ENCODE results near the gene TMEM186.
"Not testable (repeated sequence)": the region's sequence is repeated elsewhere in the genome, so short reads cannot be mapped to it uniquely, and the experiment has no call there.

Gene TMEM186

GRCh38 chr16:8795818-8796217, 1.6 kb downstream of the TMEM186 start:
- Histone ChIP-seq H3K4me1 (ENCODE audit: control insufficient read depth, insufficient read depth, low read length) (peaks cover 12% of the 10 kb centered on the region), H3K27me3 (ENCODE audit: control insufficient read depth, insufficient read depth, low read length) (no peaks in the 10 kb centered on the region), H3K9me3 (ENCODE audit: control insufficient read depth, insufficient read depth, low read depth, low read length) (no peaks in the 10 kb centered on the region), H3K9ac (ENCODE audit: low read length) (no peak overlapping the region), H3K4me3 (ENCODE audit: low read depth, low read length) (no peak overlapping the region), H3K27ac (ENCODE audit: low read depth, low read length) (no peak overlapping the region), H3K36me3 (ENCODE audit: control insufficient read depth, insufficient read depth, low read length) (peaks cover 18% of the 10 kb centered on the region)

DNA sequence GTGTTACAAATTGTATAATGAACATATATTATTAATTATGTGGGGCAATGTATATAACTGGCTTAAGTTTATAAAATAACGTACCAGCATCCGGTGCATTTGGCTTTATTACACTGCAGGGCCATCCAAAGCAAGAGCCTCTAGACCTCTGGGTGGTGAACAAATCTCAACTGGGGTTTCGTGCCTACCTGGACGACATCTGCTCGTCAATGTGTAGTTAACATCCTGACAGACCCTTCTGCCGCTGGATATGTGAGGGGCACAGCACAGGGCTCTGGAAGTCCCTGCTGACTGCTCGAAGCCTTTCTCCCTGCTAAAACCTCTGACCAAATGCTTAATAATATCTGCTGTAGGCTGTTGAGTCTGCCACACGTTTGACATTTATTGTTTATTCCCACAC, 2.3 kb downstream of the TMEM186 start:
- Histone ChIP-seq H3K4me1 (ENCODE audit: control insufficient read depth, insufficient read depth, low read length) (peaks cover 12% of the 10 kb centered on the region), H3K9me3 (ENCODE audit: control insufficient read depth, insufficient read depth, low read depth, low read length) (no peaks in the 10 kb centered on the region), H3K36me3 (ENCODE audit: control insufficient read depth, insufficient read depth, low read length) (peaks cover 14% of the 10 kb centered on the region), H3K27me3 (ENCODE audit: control insufficient read depth, insufficient read depth, low read length) (no peaks in the 10 kb centered on the region), H3K27ac (ENCODE audit: low read depth, low read length) (no peak overlapping the region), H3K9ac (ENCODE audit: low read length) (no peak overlapping the region), H3K4me3 (ENCODE audit: low read depth, low read length) (no peak overlapping the region)

DNA sequence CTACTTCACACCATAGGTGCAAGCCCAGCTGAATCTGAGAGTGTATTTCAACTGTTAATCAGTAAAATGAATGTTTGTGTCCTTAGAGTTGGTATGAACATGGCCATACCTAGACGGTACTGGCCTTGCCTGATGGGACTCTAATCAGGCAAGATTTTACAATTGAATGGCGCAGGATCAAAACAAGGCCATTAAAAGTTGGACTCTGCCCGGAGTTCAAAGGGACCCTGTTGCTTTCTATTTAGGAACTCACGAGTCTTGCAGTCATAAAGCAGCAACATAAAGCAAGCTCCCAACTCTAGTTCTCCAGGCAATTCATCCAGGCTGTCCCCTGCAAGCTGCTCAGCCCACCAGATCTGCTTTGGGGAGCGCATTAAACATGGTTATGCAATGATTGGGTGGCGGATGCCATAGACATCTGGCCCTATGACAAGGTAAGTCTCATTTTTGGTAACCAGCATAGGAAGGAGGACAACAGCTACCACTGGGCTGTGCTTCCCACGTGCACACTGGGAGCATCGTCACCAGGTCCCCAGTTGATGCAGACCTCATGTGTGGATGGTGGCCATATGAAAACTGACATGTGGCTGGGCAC, 8.8 kb downstream of the TMEM186 start:
- H3K9ac ChIP-seq (ENCODE audit: low read length), result no peak overlapping the region
- no peak overlapping the region for H3K4me3 ChIP-seq (ENCODE audit: low read depth, low read length)
- H3K9me3 ChIP-seq (ENCODE audit: control insufficient read depth, insufficient read depth, low read depth, low read length), result no peaks in the 10 kb centered on the region
- H3K27me3 ChIP-seq (ENCODE audit: control insufficient read depth, insufficient read depth, low read length), result no peaks in the 10 kb centered on the region
- H3K27ac ChIP-seq (ENCODE audit: low read depth, low read length), result no peak overlapping the region
- no peaks in the 10 kb centered on the region for H3K36me3 ChIP-seq (ENCODE audit: control insufficient read depth, insufficient read depth, low read length)
- no peaks in the 10 kb centered on the region for H3K4me1 ChIP-seq (ENCODE audit: control insufficient read depth, insufficient read depth, low read length)

DNA sequence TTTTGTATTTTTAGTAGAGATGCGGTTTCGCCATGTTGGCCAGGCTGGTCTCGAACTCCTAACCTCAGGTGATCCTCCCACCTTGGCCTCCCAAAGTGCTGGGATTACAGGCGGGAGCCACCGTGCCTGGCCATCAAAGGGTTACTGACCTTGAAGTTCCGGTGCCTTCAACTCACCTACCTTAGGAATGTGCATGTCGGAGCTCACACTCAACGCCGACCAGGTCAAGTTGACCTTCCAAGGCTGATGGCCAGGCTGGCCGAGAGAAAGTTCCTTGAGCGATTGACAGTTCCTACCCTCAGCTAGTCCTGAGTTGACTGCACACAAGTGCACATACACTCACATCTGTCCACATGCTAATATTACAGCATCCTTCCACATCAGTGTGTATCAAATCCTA, 11.1 kb downstream of the TMEM186 start:
- H3K4me3 ChIP-seq (ENCODE audit: low read depth, low read length); H3K9me3 ChIP-seq (ENCODE audit: control insufficient read depth, insufficient read depth, low read depth, low read length); H3K27me3 ChIP-seq (ENCODE audit: control insufficient read depth, insufficient read depth, low read length); H3K36me3 ChIP-seq (ENCODE audit: control insufficient read depth, insufficient read depth, low read length); H3K27ac ChIP-seq (ENCODE audit: low read depth, low read length); H3K4me1 ChIP-seq (ENCODE audit: control insufficient read depth, insufficient read depth, low read length); H3K9ac ChIP-seq (ENCODE audit: low read length): not testable (repeated sequence)

GRCh38 chr16:8785408-8785807, 12.0 kb downstream of the TMEM186 start:
- Histone ChIP-seq H3K27ac (ENCODE audit: low read depth, low read length) (no peak overlapping the region), H3K4me3 (ENCODE audit: low read depth, low read length) (no peak overlapping the region), H3K9me3 (ENCODE audit: control insufficient read depth, insufficient read depth, low read depth, low read length) (no peaks in the 10 kb centered on the region), H3K9ac (ENCODE audit: low read length) (no peak overlapping the region), H3K27me3 (ENCODE audit: control insufficient read depth, insufficient read depth, low read length) (peaks cover 4% of the 10 kb centered on the region; the same call in 1 of the 2 replicates), H3K4me1 (ENCODE audit: control insufficient read depth, insufficient read depth, low read length) (no peaks in the 10 kb centered on the region), H3K36me3 (ENCODE audit: control insufficient read depth, insufficient read depth, low read length) (no peaks in the 10 kb centered on the region)

DNA sequence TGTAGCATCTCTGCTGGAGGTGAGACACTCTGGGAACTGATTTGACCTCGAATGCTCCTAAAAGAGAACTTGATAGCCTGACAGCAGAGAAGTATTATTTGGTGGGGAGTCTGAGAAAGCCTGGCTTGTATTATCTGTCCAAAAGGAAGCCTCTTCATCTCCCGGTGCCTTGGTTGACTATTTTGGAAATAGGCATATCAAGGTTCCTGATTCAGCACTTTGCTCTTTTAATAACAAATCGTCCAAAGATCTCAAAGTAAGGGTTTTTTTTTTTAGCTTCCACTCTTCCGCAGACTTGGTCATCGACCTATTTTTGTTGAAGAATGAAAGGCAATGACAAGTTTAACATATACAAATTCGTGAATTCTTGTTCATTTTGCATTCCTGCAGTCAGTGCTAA, 14.8 kb downstream of the TMEM186 start:
- no peaks in the 10 kb centered on the region for H3K9me3 ChIP-seq (ENCODE audit: control insufficient read depth, insufficient read depth, low read depth, low read length)
- H3K27me3 ChIP-seq (ENCODE audit: control insufficient read depth, insufficient read depth, low read length), result peaks cover 4% of the 10 kb centered on the region; the same call in 1 of the 2 replicates
- no peaks in the 10 kb centered on the region for H3K36me3 ChIP-seq (ENCODE audit: control insufficient read depth, insufficient read depth, low read length)
- no peak overlapping the region for H3K4me3 ChIP-seq (ENCODE audit: low read depth, low read length)
- H3K27ac ChIP-seq (ENCODE audit: low read depth, low read length), result no peak overlapping the region
- H3K4me1 ChIP-seq (ENCODE audit: control insufficient read depth, insufficient read depth, low read length), result no peaks in the 10 kb centered on the region
- no peak overlapping the region for H3K9ac ChIP-seq (ENCODE audit: low read length)

DNA sequence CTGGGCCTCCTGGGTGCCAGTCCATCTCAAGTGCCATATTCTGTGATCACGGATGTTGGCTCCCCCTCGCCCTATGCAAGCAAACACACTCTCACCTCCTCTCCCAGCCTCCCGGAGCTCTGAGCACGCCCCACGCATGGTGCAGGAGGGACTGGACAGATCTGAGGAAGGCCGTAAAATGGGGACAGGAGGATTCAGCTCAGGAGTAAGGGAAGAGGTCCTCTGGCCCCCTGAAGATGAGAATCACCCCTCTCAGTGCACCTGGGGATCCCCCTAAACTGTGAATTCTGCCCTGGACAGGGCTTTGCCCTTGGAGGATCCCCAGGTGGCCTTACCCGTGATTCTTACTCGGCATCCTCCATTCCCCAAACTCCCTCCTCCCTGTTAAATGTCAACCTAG, 15.6 kb downstream of the TMEM186 start:
- H3K9me3 ChIP-seq (ENCODE audit: control insufficient read depth, insufficient read depth, low read depth, low read length), result no peaks in the 10 kb centered on the region
- no peak overlapping the region for H3K27ac ChIP-seq (ENCODE audit: low read depth, low read length)
- H3K27me3 ChIP-seq (ENCODE audit: control insufficient read depth, insufficient read depth, low read length), result peaks cover 4% of the 10 kb centered on the region; the same call in 1 of the 2 replicates
- no peak overlapping the region for H3K9ac ChIP-seq (ENCODE audit: low read length)
- no peaks in the 10 kb centered on the region for H3K36me3 ChIP-seq (ENCODE audit: control insufficient read depth, insufficient read depth, low read length)
- no peak overlapping the region for H3K4me3 ChIP-seq (ENCODE audit: low read depth, low read length)
- H3K4me1 ChIP-seq (ENCODE audit: control insufficient read depth, insufficient read depth, low read length), result no peaks in the 10 kb centered on the region

DNA sequence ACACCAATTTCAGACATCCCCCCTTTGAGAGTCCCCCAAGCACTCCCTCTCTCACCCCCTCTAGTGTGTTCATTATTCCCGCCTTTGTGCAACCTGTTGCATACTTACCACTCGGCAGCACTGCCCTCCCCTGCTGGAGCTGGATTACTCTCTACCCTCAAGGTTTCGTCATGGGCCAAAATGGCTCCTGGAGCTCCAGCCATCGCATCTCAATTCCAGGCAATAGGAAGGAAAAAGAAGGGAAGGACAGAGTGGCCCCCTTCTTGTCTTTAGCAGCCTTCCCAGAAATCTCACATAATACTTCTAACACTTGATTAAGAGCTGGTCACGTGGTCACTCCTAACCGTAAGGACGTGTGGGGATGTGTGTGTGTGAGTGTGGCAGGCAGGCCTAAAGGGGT, 20.2 kb downstream of the TMEM186 start:
- peaks cover 4% of the 10 kb centered on the region; the same call in 1 of the 2 replicates for H3K4me1 ChIP-seq (ENCODE audit: control insufficient read depth, insufficient read depth, low read length)
- peaks cover 4% of the 10 kb centered on the region; the same call in 1 of the 2 replicates for H3K27me3 ChIP-seq (ENCODE audit: control insufficient read depth, insufficient read depth, low read length)
- no peaks in the 10 kb centered on the region for H3K9me3 ChIP-seq (ENCODE audit: control insufficient read depth, insufficient read depth, low read depth, low read length)
- H3K27ac ChIP-seq (ENCODE audit: low read depth, low read length), result no peak overlapping the region
- H3K36me3 ChIP-seq (ENCODE audit: control insufficient read depth, insufficient read depth, low read length), result no peaks in the 10 kb centered on the region
- no peak overlapping the region for H3K9ac ChIP-seq (ENCODE audit: low read length)
- no peak overlapping the region for H3K4me3 ChIP-seq (ENCODE audit: low read depth, low read length)

DNA sequence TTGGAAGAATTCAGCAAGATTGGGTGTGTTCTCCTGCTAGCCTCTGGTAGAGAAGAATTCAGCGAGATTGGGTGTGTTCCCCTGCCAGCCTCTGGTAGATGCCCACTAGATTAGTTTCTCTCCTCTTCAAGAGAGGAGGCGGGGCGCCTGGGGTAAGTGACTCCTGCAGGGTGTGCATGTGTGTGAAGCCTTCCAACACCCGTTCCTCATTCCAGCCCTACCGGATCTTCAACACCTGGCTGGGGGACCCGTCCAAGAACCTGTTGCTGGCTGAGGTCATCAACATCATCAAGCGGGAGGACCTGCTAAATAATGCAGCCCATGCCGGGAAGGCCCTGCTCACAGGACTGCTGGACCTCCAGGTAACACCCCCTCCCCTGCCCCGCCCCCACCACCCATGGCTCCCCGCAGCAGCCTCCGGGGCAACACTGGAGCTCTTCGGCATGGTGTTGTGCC, 21.3 kb downstream of the TMEM186 start:
- H3K27ac ChIP-seq (ENCODE audit: low read depth, low read length), result no peak overlapping the region
- H3K27me3 ChIP-seq (ENCODE audit: control insufficient read depth, insufficient read depth, low read length), result peaks cover 4% of the 10 kb centered on the region; the same call in 1 of the 2 replicates
- H3K36me3 ChIP-seq (ENCODE audit: control insufficient read depth, insufficient read depth, low read length), result no peaks in the 10 kb centered on the region
- H3K4me1 ChIP-seq (ENCODE audit: control insufficient read depth, insufficient read depth, low read length), result peaks cover 4% of the 10 kb centered on the region; the same call in 1 of the 2 replicates
- no peaks in the 10 kb centered on the region for H3K9me3 ChIP-seq (ENCODE audit: control insufficient read depth, insufficient read depth, low read depth, low read length)
- no peak overlapping the region for H3K9ac ChIP-seq (ENCODE audit: low read length)
- no peak overlapping the region for H3K4me3 ChIP-seq (ENCODE audit: low read depth, low read length)

- Histone ChIP-seq H3K9ac (ENCODE audit: low read length) (no peak overlapping the region), H3K4me3 (ENCODE audit: low read depth, low read length) (no peak overlapping the region), H3K27ac (ENCODE audit: low read depth, low read length) (no peak overlapping the region), H3K27me3 (ENCODE audit: control insufficient read depth, insufficient read depth, low read length) (no peaks in the 10 kb centered on the region; the same call in 1 of the 2 replicates), H3K4me1 (ENCODE audit: control insufficient read depth, insufficient read depth, low read length) (peaks cover 4% of the 10 kb centered on the region; the same call in 1 of the 2 replicates), H3K9me3 (ENCODE audit: control insufficient read depth, insufficient read depth, low read depth, low read length) (no peaks in the 10 kb centered on the region), H3K36me3 (ENCODE audit: control insufficient read depth, insufficient read depth, low read length) (no peaks in the 10 kb centered on the region)
Measured at GRCh38 chr16:8775359-8775758, 22.1 kb downstream of the TMEM186 start.

DNA sequence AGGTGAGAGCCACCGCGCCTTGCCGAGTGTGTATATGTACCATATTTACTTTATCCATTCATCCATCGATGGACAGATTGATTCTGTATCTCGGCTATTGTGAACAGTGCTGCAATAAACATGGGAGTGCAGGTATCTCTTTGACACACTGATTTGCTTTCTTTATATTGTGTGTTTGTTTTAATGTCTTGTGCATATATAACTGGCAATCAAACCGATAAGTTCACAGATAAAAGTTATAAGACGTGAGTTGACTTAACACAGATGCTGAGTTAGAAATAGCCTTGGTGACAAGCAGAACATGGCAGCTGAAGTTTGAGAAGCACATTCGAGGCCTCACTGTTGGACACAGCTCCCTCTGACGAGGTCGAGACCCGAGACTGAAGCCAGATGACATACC, 23.2 kb downstream of the TMEM186 start:
- Histone ChIP-seq H3K4me1 (ENCODE audit: control insufficient read depth, insufficient read depth, low read length) (peaks cover 4% of the 10 kb centered on the region; the same call in 1 of the 2 replicates), H3K9me3 (ENCODE audit: control insufficient read depth, insufficient read depth, low read depth, low read length) (no peaks in the 10 kb centered on the region), H3K4me3 (ENCODE audit: low read depth, low read length) (no peak overlapping the region), H3K36me3 (ENCODE audit: control insufficient read depth, insufficient read depth, low read length) (no peaks in the 10 kb centered on the region), H3K9ac (ENCODE audit: low read length) (no peak overlapping the region), H3K27ac (ENCODE audit: low read depth, low read length) (no peak overlapping the region), H3K27me3 (ENCODE audit: control insufficient read depth, insufficient read depth, low read length) (no peaks in the 10 kb centered on the region)

Measured in HUES6 (cell line).